HG03558 (cell line): Measurements from ENCODE around the gene RASSF8.

Experiments used
- ATAC-seq: cut with Tn5 transposase; IDR thresholded peaks from one replicate; pipeline ENCODE4 v1.9.1; 2021; ENCODE audit warnings: moderate number of reproducible peaks; ENCODE audit not compliant: unreplicated experiment; ENCODE audit errors: extremely low read depth

RASSF8 gene, protein sequence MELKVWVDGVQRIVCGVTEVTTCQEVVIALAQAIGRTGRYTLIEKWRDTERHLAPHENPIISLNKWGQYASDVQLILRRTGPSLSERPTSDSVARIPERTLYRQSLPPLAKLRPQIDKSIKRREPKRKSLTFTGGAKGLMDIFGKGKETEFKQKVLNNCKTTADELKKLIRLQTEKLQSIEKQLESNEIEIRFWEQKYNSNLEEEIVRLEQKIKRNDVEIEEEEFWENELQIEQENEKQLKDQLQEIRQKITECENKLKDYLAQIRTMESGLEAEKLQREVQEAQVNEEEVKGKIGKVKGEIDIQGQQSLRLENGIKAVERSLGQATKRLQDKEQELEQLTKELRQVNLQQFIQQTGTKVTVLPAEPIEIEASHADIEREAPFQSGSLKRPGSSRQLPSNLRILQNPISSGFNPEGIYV

DNA sequence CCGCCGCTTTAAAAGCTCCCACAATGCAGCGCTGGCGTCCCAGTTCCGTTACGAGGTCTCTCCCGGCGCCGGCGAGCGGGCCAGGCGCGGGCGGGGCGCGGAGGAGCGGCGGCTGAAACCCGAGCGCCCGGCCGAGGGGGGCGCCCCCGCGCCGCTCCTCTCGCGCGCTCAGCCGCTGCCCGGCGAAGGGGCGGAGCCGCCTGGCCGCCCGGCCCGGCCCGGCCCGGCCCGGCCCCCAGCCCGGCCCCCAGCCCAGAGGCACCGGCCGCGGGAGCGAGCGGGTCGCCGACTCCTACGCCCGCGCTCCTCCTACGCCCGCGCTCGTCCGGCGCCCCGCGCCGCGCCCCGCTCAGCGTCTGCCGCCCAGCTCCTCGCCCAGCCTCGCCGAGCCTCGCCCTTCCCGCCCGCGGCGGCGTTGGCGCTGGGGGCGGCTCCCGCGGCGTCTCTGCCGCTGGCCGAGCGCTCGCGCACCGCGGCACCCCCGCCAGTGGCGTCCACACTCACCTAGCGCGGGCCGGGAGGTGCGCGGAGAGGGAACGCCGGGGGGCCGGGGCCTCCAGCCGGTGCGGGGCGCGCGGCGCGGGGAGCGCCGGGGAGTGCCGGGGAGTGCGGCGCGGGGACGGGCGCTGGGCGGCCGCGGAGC is at the start of gene RASSF8:
RASSF8 (plus strand) TSS at position 255 of the 643 bp plus-strand sequence. CDS start 96,662 bp downstream, outside the sequence.
- ATAC-seq, result peak; percentile 42

DNA sequence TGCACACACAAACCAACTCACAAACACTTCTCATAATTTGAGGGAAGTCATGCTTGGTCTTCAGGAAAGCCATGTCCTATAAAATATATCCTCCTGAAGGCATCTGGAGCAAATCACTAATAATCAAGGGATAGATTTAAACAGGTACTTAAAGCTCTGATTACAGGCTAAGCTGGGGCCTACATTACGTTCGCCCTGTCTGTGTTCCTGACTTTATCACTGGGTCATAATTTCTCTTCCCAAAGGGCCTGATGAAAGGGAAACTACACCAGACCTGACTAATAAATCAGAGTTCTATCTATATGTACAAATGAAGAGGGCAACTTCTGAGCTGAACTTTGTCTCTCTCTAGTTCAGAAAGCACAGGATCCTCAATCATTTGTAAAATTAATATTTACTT is 43.9 kb upstream of the RASSF8 start:
- ATAC-seq, result no peak

DNA sequence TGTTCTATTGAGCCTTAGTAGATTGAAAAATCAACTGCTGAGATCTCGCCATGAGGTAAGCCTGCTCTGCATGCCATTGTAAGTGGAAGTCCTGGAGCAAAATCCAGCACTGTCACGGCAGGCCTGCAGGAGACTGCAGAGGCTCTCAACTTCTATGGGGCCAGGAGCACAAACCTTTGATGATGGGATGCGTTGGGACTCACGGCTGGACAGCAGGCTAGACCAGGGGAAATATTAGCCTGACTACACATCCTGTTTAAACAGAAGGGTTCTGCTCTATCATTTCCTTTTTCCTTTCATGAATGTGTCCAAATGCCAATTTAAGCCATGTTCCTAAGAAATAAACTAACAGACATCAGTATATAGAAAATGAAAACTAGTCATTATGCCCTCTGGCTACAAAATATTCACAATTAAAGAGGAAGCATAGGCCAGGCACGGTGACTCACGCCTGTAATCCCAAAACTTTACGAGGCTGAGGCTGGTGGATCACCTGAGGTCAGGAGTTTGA is 33.9 kb upstream of the RASSF8 start:
- no peak for ATAC-seq

DNA sequence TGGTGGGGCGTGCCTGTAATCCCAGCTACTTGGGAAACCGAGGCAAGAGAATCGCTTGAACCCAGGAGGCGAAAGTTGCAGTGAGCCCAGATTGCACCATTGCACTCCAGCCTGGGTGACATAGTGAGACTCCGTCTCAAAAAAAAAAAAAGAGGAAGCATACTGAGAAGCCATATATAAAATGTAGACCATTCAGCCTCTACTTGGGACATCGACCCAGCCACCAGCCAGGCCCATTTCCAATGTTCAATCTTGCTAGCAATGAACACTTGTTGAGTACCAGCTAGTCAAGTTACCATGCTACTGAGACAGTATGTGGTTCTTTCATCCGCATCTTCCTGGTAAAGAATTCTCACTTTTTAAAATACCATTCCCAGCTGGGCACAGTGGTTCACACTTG is 33.4 kb upstream of the RASSF8 start:
- ATAC-seq, result no peak

DNA sequence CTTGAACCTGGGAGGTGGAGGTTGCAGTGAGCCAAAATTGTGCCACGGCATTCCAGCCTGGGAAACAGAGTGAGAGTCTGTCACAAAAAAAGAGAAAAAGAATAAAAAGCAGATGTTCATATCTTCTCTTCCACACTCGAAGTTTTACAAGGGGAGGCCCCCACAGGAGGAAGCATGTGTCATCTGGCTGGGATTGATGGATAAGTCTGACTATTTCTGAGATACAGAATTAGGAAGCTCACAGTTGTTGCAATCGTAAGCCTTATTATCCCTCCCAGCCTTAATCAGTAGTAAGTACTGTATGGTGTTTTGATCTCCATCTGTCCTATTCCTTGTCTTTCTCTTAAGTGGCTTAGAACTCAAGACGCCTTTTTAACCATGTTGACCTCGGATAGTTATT is 31.9 kb upstream of the RASSF8 start:
- no peak for ATAC-seq

DNA sequence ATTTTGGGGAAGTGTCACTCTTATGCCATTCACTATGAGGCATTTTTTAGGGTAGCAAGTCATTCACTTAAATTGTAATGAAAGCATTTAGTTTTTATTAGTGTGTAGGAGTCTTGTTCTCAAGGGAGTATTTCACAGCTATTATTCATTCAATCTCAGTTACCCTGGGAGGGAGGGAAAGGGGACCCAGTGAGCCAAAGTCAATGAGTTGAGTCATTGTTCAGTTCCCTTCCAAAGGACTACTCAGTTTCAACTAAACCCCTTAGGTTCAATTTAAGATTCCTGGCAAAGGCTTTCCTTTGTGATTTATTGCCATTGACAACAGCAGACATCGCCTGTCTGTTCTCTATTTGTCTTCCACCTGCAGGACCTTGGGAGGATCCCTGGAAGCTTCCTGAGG is 29.3 kb upstream of the RASSF8 start:
- no peak for ATAC-seq

DNA sequence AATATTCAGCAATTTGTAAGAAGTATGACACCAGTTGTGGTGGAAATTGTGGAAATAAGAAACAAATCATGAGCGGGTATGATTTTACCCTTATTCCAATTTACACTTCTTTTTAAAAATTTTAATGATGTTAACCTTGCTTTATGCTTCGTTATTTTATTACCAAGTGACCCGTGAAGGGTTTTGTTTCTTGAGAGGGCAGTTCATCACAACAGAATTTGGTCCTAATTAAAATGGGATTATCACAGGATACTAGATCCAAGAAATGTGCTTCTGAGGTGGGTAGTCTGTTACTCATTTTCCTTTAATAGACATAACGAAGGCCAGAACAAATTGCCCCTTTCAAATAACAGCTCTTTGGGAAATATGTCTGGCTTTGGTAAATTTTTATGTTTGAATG is 25.5 kb upstream of the RASSF8 start:
- ATAC-seq, result no peak

DNA sequence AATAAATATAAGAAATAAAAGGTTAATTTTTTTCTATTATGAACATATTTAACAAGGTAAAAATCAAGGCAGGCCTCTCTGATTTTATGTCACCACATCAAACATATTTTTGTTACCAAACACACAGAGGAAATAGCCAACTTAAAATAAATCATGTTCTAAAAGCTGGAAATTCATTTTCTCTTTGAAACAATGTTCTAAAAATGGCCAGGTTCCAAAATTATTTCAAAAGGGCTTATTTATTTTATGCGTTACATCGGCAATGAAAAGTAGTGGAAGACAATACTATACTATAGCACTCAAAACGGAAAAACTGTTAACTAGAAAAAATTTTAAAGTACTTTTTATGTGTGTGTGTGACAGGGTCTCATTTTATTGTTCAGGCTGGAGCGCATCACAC is 24.0 kb upstream of the RASSF8 start:
- no peak for ATAC-seq

DNA sequence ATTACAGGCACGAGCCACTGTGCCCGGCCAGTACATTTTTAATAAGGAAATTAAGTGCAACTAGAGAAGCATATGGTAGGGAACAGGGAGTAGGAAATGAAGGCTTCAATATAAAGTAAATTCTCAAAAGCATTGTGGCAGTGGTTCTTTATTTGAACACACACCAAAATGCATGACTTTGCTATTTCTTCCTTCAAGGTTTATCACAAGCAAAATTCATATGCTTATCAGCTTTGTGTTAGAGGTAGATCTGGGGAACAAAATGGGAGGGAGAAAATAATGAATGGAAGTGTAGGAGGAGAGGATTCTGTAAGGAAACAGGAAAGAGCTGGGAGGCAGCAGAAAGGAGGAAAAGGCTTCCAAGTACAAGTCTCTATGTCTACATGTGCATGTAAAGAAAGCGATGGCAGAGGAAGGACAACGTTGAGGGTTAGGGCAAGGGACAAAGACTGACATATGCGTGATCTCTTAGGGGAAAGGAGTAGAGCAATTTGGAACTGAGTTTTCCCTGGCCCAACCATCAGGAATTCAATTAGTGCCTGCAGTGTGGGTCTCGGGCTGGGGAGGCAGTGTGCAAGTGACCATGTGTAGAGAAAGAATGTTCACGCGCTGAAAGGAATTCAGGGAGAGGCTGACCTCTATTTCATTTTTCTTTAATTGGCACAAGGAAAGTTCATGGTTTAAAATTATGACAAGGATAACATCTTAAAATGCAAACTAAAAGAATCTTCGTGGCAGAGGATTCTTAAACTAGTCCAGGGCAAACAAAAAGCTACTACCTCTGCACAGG is 22.9 kb upstream of the RASSF8 start:
- no peak for ATAC-seq

DNA sequence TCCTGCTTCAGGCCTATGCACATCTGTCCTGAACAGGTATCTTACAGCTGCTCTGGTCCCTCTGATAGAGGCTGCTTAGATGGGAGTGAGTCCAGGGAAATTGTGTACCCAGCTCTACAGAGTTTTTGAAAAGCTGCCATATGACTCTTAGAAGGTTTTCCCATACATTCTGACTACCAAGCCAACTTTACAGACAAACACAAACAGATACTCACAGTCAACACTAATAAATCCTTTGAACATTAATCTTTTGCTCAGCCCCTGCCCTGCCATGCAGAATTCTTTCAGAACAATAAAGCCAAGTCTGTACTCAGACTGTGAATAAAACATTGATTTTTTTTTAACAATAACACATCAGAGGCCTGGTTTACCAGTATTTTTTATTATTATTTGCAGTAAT is 21.4 kb upstream of the RASSF8 start:
- no peak for ATAC-seq

DNA sequence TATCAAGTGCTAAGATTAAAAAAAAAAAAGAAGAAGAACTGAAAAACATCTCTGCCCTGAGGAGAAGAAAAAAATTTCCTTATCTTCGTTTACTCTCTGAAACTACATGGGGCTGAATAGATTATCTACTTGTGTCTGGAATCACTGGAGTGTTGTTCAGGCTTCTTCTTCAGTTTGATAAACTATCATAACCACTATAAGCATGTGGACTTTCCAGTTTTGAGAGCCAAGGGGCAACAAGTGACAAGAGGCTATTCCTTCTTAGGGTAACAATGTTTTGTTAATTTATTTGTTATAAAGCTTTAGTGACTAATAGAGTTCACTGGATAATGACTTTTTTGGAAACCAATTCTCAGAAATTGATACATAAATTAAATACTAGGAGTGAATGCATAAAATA is 19.9 kb upstream of the RASSF8 start:
- no peak for ATAC-seq

DNA sequence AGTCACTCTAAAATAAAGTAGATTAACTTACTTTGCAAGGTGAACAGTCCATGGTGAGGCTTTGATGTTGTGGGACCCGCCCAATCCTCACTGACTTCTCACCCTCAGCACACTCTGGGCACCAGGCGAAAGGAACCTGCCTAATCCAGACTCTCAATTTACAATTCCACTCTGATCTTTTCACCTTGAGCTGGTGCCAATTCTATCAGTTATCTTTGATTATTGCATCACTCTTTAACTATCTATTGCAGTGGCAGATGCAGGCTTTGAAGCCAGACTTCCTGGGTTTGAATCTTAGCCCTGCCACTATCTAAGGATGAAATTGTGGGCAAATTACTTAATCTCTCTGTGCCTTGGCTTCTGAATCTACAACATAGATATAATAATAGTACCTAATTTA is 18.9 kb upstream of the RASSF8 start:
- no peak for ATAC-seq

DNA sequence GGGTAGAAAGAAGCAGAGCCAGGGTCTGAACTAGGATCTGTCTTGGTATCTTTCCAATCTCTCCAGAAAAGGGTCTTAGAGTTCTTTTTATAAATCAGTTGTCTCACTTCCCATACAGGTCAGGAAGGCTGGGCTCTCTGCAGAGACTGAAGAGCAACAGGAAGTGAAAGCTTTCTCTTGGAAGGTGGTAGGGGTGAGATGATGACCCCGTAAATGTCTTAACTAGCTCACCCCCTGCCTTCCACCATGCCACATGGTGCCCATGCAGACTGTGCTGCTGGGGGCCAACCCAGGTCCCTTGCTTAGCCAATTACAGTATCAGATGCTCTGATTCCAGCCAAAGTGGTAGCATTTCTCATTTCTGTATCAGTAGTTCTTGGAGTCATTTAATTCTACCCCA is 17.6 kb upstream of the RASSF8 start:
- no peak for ATAC-seq

DNA sequence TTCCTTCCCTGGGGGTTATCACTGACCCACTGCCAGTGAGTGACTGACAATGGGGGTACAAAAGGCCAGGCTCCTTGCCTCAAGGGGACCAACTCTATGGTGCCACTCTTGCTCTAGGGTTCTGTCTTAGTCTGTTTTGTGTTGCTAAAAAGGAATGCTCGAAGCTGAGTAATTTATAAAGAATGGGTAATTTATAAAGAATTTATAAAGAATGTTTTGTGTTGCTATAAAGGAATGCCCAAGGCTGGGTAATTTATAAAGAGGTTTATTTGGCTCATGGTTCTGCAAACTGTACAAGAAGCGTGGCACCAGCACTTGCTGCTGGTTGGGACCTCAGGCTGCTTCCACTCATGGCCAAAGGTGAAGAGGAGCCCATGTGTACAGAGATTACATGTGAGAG is 15.8 kb upstream of the RASSF8 start:
- no peak for ATAC-seq

DNA sequence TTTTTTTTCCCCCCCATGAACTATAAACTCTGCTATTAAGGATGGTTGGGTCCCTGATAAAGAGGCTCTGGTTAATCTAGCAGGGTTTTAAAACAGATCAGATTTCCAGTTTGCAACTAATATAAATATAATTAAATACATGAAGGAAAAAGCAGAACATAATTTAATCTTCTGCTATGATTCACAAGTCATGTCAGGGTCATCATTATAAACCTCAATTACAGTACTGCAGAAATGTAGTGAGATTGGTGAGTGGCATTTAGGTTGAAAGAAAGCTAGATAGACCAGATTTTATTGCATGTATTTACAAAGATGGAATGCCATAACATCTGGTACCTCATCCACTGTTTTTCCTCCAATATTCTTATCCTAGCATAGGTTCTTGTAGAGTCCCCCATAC is 14.5 kb upstream of the RASSF8 start:
- ATAC-seq, result no peak

DNA sequence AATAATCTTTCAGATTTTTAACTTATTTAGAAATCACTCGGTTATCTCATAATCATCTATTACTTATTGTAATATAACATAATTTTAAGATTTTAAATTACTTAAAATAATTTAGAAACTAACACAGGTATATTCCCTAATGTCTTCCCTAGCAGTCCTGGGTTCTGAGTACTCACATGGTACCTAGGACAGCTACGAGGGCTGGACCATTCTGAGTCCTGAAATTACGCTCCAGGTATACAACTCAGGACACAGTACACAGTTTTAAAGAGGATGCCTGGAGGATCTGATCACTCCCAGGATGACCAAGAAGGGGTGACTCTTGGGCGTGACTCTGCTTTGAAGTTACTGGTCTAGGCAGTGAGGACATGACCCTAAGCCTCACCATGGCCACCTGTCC is 9.1 kb upstream of the RASSF8 start:
- ATAC-seq, result no peak

DNA sequence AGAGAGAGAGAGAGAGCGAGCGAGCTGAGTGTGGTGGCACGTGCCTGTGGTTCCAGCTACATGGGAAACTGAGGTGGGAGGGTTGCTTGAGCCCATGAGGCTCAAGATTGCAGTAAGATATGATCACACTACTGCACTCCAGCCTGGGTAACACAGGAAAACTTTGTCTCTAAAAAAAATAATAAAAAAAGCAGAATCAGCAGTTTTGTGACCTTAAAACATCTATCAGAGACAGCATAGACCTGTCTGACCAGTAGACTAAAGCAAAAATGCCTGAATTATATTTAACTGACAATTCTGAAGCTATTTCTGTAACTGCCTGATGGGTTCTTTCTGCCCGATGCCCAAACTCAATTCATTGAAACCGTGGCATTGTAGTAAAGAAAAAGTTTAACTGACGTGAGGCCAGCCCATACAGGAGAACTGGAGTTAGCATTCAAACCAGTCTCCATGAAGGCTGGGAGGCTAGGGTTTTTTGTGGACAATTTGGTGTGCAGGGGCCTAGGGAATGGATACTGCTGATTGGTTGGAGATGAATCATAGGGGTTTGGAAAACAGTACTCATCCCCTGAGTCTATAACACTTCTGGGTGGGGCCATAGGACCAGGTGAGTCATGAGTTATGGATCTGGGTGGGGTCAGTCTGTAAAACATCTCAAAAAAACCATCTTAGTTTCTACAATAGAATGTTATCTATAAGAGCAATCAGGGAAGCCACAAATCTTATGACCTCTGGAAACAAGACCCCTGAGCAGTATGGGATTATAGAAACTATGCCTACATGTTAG is 8.0 kb upstream of the RASSF8 start:
- ATAC-seq, result no peak

DNA sequence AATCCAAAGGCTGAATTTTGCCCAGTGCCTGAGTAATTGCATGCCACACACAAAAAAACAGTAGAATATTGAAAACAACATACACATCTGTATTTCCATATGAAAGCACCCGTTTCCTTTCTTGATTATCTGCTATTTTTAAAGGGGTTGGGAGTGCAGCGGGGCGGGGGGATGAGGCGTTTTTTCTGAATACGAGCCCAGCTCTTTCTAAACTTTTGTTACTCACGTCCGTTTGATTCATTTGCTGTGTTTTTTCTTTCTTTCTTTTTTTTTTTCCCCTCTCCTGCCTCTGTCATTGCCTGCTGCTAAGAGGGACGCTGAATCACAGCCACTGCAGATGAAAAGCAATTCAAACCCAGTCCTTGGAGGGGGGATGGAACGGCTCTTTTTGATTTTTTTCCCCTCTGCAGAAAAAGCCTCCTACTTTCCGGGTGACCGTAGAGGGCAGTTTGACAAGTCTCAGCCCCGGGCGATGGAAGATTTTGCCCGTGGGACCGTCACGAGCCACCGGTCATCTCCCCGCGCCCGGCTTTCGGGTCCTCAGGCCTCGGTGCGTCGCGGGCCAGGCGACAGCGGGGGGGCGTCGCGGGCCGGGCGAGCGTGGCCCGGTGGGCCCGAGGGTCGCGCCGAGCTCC is 572 bp upstream of the RASSF8 start:
- no peak for ATAC-seq

DNA sequence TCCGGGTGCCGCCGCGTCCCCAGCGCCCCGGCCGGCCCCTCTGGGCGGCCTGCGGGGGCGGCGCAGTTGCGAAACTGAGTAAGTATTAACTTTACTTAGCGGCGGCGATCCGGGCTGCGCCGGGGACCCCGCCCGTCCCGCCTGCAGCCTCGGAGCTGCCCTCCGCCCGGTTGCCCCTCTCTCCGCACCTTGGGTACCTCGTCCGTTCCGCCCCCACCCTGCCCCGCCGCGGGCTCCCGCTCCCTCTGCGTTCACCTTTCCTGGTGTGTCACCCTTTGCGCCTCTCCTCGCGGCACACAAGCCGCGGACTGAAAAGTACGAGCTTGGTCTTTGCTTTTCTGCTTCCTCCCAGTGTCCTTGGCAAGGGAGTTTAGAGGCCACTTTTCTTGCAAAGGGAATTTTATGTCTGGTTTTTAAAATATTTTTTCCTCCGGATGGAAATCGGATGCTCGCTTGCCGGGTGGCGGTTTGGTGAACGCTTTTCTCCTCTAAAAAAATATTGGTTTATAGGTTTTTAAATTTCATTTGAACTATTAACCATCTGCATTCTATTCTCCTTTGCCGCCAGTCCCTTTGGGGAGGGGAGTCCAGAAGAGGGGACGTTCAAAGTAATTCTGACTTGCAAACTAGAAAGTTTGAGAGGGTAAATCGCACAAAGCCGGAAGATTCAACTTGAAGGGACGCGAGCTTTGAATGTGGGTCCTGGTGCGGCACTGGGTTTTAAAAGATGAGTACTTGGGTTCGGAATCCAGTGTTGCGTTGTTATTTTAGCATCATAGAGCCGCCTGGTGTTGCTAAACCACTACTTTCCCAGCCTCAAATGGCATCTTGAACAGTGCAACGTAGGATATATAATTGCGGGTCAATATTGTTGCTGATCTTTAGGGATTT is 834 bp downstream of the RASSF8 start:
- peak; percentile 24 for ATAC-seq
